ENCODE data around the gene CHTF18. TPM values are rescaled to one million over a fixed set of nuclear protein-coding genes. Genes with fewer than 3 reads are reported as not detected.
"Not testable (repeated sequence)": the region's sequence is repeated elsewhere in the genome, so short reads cannot be mapped to it uniquely, and the experiment has no call there.

Gene CHTF18
- total RNA-seq, 2 donors from 2014 or later: 65.4 to 87.1 TPM

DNA sequence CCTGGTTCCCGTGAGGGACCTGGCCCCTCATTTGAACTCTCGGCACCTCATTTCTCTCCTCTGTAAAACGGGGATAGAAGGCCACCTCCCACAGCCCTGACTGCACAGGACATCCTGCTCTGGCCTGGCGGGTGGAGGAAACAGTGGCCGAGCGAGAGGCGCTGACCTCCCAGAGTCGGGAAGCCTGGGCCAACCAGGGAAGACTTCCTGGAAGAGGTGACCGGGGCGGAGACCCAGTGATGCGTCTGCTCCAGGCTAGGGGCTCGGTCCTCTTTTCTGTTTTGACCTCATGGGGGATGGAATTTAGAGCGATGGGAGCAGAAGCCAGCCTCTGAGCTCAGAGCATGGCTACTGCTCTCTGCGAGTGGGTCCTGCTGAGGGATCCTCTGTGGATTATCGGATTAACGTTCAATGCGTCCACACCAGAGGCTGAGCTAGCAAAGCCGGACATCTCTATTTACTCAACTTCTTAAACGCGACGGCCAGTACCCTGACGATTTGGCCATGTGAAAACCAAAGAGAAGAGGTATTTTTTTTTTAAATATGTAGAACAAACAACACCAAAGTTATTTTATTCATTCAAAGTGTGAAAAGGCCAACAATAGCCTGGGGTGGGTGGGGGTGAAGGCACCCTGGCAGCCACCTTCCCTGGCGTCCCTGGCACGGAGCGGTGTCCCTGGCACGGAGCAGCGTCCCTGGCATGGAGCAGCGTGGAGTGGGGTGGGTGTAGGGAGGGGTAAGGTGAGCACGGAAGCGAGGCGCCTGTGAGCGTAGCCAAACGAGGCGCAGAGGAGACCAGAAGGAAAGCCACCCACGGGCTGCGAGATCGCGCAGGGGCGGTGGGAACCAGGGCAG lies 37.0 kb upstream of the CHTF18 start:
- no peak for ATAC-seq (replicated peaks)
- H3K36me3 Mint-ChIP-seq (ENCODE audit: low read depth): no peaks in the 10 kb centered on the region
- no peaks in the 10 kb centered on the region for H3K9me3 Mint-ChIP-seq

GRCh38 chr16:752007-752312 lies 36.5 kb upstream of the CHTF18 start:
- Mint-ChIP-seq H3K27ac (no peak overlapping the region), H3K27me3 (no peaks in the 10 kb centered on the region), H3K9me3 (no peaks in the 10 kb centered on the region), H3K4me1 (no peaks in the 10 kb centered on the region), H3K4me3 (no peak overlapping the region), H3K36me3 (ENCODE audit: low read depth) (no peaks in the 10 kb centered on the region)
- no peak for ATAC-seq (replicated peaks)

More for the DNA sequence above, 37.0 kb upstream of the CHTF18 start:
- Mint-ChIP-seq H3K27me3 (no peaks in the 10 kb centered on the region), H3K4me1 (no peaks in the 10 kb centered on the region), H3K4me3 (no peak overlapping the region), H3K27ac (no peak overlapping the region)

- not testable (repeated sequence) for ATAC-seq (replicated peaks); H3K27ac Mint-ChIP-seq; H3K27me3 Mint-ChIP-seq; H3K36me3 Mint-ChIP-seq (ENCODE audit: low read depth); H3K4me1 Mint-ChIP-seq; H3K4me3 Mint-ChIP-seq; H3K9me3 Mint-ChIP-seq
Observed at GRCh38 chr16:754121-754607, 34.3 kb upstream of the CHTF18 start.

- Mint-ChIP-seq H3K27ac (no peak overlapping the region), H3K9me3 (no peaks in the 10 kb centered on the region), H3K4me1 (no peaks in the 10 kb centered on the region), H3K27me3 (peaks cover 5% of the 10 kb centered on the region), H3K4me3 (no peak overlapping the region), H3K36me3 (ENCODE audit: low read depth) (no peaks in the 10 kb centered on the region)
- no peak for ATAC-seq (replicated peaks)
Observed at GRCh38 chr16:754656-755055, 33.8 kb upstream of the CHTF18 start.

GRCh38 chr16:756428-756827 lies 32.0 kb upstream of the CHTF18 start:
- peaks cover 5% of the 10 kb centered on the region for H3K27me3 Mint-ChIP-seq
- H3K4me1 Mint-ChIP-seq: no peaks in the 10 kb centered on the region
- ATAC-seq (replicated peaks): peak; percentile 95
- no peaks in the 10 kb centered on the region for H3K36me3 Mint-ChIP-seq (ENCODE audit: low read depth)
- no peak overlapping the region for H3K4me3 Mint-ChIP-seq
- H3K27ac Mint-ChIP-seq: no peak overlapping the region
- H3K9me3 Mint-ChIP-seq: no peaks in the 10 kb centered on the region

DNA sequence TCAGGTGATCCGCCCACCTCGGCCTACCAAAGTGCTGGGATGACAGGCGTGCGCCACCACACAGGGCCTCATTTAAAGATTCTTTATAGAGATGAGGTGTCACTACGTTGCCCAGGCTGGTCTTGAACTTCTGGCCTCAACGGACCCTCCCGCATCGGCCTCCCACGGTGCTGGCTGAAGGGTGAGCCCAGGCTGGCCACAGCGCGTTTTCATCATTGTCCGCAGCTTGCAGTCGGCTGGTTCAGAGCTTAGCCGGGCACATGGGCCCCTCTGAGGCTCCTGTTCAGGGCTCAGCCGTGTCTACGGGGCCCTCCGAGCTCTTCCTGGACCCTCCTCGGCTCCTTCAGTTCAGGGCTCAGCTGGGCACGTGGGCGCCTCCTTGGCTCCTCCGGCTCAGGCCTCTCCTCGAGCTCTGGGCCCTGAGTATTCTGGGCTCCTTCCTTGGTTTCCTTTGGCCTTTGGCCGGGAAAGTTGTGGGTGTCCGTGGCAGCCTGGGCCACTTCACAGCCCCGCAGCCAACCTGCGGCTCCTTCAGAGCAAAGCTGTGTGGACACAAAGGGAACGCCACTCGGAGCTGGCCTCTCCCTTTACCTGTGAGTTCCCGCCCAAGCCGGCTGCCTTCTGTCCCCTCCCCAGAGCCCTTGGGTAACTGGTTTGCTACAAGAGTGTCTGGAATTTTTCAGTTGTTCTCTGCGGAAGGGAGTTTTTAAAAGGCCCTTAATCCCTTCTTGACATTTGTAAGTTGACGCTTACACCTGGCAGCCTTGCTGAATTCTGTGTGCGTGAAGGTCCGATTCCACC lies 29.1 kb upstream of the CHTF18 start:
- ATAC-seq (replicated peaks): no peak
- H3K27ac Mint-ChIP-seq: no peak overlapping the region
- no peaks in the 10 kb centered on the region for H3K36me3 Mint-ChIP-seq (ENCODE audit: low read depth)
- no peak overlapping the region for H3K4me3 Mint-ChIP-seq
- peaks cover 5% of the 10 kb centered on the region for H3K27me3 Mint-ChIP-seq
- no peaks in the 10 kb centered on the region for H3K4me1 Mint-ChIP-seq
- H3K9me3 Mint-ChIP-seq: no peaks in the 10 kb centered on the region

GRCh38 chr16:760065-760464 lies 28.4 kb upstream of the CHTF18 start:
- Mint-ChIP-seq H3K4me3 (no peak overlapping the region), H3K9me3 (no peaks in the 10 kb centered on the region), H3K27ac (no peak overlapping the region), H3K27me3 (peaks cover 5% of the 10 kb centered on the region), H3K4me1 (no peaks in the 10 kb centered on the region), H3K36me3 (ENCODE audit: low read depth) (no peaks in the 10 kb centered on the region)
- ATAC-seq (replicated peaks): no peak

- H3K4me3 Mint-ChIP-seq: no peak within 1 kb of the TSS
- H3K27me3 Mint-ChIP-seq: peaks cover 5% of the 10 kb centered on the region
- no peak within 1 kb of the TSS for H3K27ac Mint-ChIP-seq
- no peaks in the 10 kb centered on the region for H3K36me3 Mint-ChIP-seq (ENCODE audit: low read depth)
- no peaks in the 10 kb centered on the region for H3K9me3 Mint-ChIP-seq
- ATAC-seq (replicated peaks): no peak
- H3K4me1 Mint-ChIP-seq: no peaks in the 10 kb centered on the region
Observed at GRCh38 chr16:760545-761343, 27.7 kb upstream of the CHTF18 start, which contains the start of gene MSLN. TSS of gene MSLN (plus strand) at chr16:760734. CDS start at chr16:762681, 1,947 bp downstream.

DNA sequence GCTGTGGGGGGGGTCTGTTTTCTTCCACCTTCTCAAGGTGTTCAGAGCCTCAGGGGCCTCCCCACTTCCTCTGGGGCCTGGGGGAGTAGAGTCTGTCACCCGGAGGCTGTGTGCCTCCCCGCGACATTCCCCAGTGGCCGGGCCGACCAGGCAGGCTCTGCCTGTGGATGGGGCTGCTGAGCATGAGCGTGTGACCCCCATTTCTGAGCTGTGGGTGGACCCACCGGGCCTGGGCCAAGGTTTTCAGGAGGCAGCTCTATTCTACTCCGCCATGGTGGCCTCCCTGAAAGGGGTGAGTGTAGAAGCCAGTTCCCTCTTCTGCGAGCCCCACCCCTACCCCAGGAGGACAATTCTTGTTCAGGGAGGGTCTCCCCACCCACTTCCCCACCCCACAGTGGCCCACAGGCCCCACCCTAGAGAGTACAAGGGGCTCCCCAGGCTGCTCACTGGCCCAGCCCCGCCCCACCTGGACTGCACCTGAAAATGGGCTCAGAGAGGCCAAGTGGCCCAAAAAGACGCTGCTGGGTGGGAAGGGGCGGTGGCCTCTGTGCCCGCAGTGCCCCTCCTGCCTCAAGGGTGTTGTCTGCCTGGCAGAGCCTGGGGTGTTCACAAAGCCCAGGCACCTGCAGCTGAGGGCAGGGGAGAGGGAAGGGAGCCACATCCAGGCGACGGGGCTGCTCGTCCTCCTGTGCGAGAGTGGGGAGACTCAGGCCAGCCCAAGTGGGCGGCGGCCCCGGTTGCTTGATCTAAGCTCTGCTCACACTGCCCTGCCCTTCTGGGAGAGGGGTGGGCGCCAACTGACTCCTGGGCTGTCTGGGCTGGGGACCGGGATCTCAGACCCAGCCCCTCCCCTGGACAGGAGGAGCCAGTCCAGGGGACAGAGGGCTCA lies 26.6 kb upstream of the CHTF18 start:
- H3K4me3 Mint-ChIP-seq: no peak overlapping the region
- H3K27me3 Mint-ChIP-seq: peaks cover 5% of the 10 kb centered on the region
- H3K9me3 Mint-ChIP-seq: no peaks in the 10 kb centered on the region
- ATAC-seq (replicated peaks): no peak
- H3K36me3 Mint-ChIP-seq (ENCODE audit: low read depth): no peaks in the 10 kb centered on the region
- H3K4me1 Mint-ChIP-seq: no peaks in the 10 kb centered on the region
- no peak overlapping the region for H3K27ac Mint-ChIP-seq

DNA sequence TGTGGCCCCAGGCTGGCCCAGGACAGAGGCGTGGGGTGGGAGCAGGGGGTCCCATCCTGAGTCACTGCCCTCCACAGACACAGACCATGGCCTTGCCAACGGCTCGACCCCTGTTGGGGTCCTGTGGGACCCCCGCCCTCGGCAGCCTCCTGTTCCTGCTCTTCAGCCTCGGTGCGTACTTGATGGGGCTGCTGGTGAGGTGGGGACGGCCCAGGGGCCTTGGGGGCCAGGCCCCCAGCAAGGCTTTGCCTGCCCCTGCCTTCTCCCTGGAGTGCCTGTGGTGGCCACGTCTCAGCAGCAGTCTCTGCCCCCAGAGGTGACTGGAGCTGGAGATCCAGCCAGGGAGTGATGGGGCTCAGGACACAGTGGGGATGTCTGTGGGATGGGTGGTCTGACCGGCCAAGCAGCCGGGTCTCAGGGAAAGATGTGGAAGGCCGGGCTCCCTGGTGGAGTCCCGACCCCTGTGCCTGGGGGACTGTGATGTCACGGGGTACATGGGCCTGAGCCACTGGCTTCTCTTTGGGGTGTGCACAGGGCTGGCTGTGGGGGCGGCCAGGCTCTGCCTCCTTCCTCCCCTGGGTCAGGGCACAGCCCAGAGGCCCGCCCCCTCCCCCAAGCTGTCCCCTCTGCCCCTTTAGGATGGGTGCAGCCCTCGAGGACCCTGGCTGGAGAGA lies 25.7 kb upstream of the CHTF18 start:
- H3K36me3 Mint-ChIP-seq (ENCODE audit: low read depth): no peaks in the 10 kb centered on the region
- peaks cover 2% of the 10 kb centered on the region for H3K27me3 Mint-ChIP-seq
- no peak for ATAC-seq (replicated peaks)
- no peaks in the 10 kb centered on the region for H3K4me1 Mint-ChIP-seq
- H3K27ac Mint-ChIP-seq: no peak overlapping the region
- H3K9me3 Mint-ChIP-seq: no peaks in the 10 kb centered on the region
- no peak overlapping the region for H3K4me3 Mint-ChIP-seq

DNA sequence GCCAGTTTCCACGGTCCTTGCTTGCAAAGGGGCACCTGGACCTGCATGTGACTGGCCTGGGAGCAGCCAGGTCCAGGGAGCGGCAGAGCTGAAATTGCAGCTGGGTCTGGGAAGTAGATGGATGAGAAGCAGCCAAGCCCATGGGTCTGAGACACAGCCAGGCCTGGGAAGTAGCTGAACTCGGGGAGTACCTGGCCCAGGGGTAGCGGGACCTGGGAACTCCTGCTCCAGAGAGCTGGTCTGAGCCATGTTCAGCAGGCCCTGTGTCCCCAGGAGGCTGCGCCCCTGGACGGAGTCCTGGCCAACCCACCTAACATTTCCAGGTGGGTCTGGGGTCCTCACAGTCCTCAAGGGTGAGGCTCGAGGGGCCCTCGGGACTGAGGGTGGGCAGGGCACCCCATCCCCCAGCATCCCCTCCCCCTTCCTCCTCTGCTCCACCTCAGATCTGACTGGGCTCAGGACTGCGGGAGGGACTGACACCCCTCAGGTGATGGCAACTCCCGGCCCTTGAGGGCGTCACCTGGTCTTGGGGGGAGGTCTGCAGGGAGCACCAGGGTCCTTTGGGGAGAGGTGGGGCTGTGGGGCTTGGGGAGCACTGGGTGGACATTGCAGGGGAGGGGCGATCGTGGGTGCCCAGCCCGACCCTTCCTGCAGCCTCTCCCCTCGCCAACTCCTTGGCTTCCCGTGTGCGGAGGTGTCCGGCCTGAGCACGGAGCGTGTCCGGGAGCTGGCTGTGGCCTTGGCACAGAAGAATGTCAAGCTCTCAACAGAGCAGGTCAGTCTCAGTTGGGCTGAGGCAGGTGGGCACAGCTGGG lies 24.8 kb upstream of the CHTF18 start:
- ATAC-seq (replicated peaks): no peak
- Mint-ChIP-seq H3K27ac (no peak overlapping the region), H3K9me3 (no peaks in the 10 kb centered on the region), H3K27me3 (no peaks in the 10 kb centered on the region), H3K36me3 (ENCODE audit: low read depth) (no peaks in the 10 kb centered on the region), H3K4me3 (no peak overlapping the region), H3K4me1 (no peaks in the 10 kb centered on the region)

- Mint-ChIP-seq H3K27ac (no peak overlapping the region), H3K4me1 (no peaks in the 10 kb centered on the region), H3K36me3 (ENCODE audit: low read depth) (no peaks in the 10 kb centered on the region), H3K4me3 (no peak overlapping the region), H3K27me3 (no peaks in the 10 kb centered on the region), H3K9me3 (no peaks in the 10 kb centered on the region)
- no peak for ATAC-seq (replicated peaks)
Observed at GRCh38 chr16:764184-764750, 24.2 kb upstream of the CHTF18 start.
